ENCODE measurements around the gene ZNF280D. TPM values are rescaled to one million over a fixed set of nuclear protein-coding genes. Genes with fewer than 3 reads are reported as not detected.

Gene ZNF280D
- total and polyA plus RNA-seq, 2 of the 8 experiments (the other 6 are each of a cell fraction or from before 2014, with no cell fraction given) = 7.4 to 27.5 TPM

DNA sequence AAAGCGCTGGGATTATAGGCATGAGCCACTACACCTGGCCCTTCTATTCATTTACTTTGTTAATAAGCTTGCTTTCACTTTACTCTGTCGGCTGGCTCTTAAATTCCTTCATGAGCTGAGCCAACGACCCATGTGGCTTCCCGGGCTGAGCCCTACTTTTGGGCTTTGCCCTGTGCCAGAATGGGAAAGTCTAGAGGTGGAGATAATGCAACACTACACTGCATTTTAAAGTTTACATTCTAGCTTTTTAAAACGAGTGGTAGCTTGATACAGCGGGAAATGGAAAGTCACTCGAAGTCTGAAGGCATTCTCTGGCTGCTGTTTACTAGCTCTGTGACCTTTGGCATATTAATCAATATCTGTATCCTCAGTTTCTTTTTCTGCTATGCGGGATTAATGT lies 49.0 kb upstream of the ZNF280D start (continued):
- TF ChIP-seq, protein P1, sequence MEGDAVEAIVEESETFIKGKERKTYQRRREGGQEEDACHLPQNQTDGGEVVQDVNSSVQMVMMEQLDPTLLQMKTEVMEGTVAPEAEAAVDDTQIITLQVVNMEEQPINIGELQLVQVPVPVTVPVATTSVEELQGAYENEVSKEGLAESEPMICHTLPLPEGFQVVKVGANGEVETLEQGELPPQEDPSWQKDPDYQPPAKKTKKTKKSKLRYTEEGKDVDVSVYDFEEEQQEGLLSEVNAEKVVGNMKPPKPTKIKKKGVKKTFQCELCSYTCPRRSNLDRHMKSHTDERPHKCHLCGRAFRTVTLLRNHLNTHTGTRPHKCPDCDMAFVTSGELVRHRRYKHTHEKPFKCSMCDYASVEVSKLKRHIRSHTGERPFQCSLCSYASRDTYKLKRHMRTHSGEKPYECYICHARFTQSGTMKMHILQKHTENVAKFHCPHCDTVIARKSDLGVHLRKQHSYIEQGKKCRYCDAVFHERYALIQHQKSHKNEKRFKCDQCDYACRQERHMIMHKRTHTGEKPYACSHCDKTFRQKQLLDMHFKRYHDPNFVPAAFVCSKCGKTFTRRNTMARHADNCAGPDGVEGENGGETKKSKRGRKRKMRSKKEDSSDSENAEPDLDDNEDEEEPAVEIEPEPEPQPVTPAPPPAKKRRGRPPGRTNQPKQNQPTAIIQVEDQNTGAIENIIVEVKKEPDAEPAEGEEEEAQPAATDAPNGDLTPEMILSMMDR (IDR thresholded peaks at IDR 0.05; ENCODE audit: control extremely low read depth in 1 of 3, insufficient read depth in 1 of 3, low read depth in 1 of 3, low read length in 3 of 3) = no peak
- TF ChIP-seq TEAD4 (IDR thresholded peaks at IDR 0.05; ENCODE audit: low read depth, low read length) (no peak), BRCA1 (IDR thresholded peaks at IDR 0.05; ENCODE audit: low read depth, low read length) (no peak), CBX5 (IDR thresholded peaks at IDR 0.05; ENCODE audit: low read depth, low read length) (no peak), ATF2 (IDR thresholded peaks at IDR 0.05; ENCODE audit: low read length) (no peak), FOSL1 (IDR thresholded peaks at IDR 0.05; ENCODE audit: insufficient read depth, low read depth, low read length) (no peak)

Data from H1 (cell line).